GM12878 (cell line): ENCODE data around the gene SMOC2.

Experiments used
- IKZF2 ChIP-seq, 2 experiments: fragments of 450-650 bp; IDR thresholded peaks; 2 replicates each; pipeline ENCODE4 v1.6.1; 2017; ENCODE audit warnings: mild to moderate bottlenecking in 2 of 2, moderate library complexity in 2 of 2
- JUND ChIP-seq: IDR thresholded peaks from 2 replicates; pipeline ENCODE4 v1.6.1; 2012; ENCODE audit warnings: low read depth, mild to moderate bottlenecking, low read length, improper control_type of control experiment, moderate library complexity
- NFYB ChIP-seq: IDR thresholded peaks from 2 replicates; pipeline ENCODE4 v1.6.1; 2011; ENCODE audit warnings: low read depth, mild to moderate bottlenecking, low read length, improper control_type of control experiment, moderate library complexity; ENCODE audit not compliant: insufficient read depth
- NKRF ChIP-seq: fragments of 450-650 bp; conservative IDR thresholded peaks from 2 replicates; pipeline ENCODE4 v1.6.1; 2017; ENCODE audit warnings: mild to moderate bottlenecking, moderate library complexity
- POLR2A ChIP-seq: IDR thresholded peaks from 2 replicates; pipeline ENCODE4 v1.6.1; 2011; ENCODE audit warnings: low read depth, mild to moderate bottlenecking, low read length
- SMC3 ChIP-seq: IDR thresholded peaks from 2 replicates; pipeline ENCODE4 v1.6.1; 2011; ENCODE audit warnings: low read length, improper control_type of control experiment, borderline replicate concordance
- TBL1XR1 ChIP-seq: IDR thresholded peaks from 2 replicates; pipeline ENCODE4 v1.6.1; 2012; ENCODE audit warnings: low read depth, low read length, improper control_type of control experiment
- ZSCAN29 ChIP-seq: fragments of 450-650 bp; IDR thresholded peaks from 2 replicates; pipeline ENCODE4 v1.6.1; 2017; ENCODE audit warnings: mild to moderate bottlenecking, moderate library complexity
- TF ChIP-seq, protein P1 (sequence below), 3 experiments: IDR thresholded peaks in 2 of 3; conservative IDR thresholded peaks in 1 of 3; 2 replicates each; pipeline ENCODE4 v1.5.1; 2011; ENCODE audit warnings: low read depth in 3 of 3, low read length in 3 of 3, mild to moderate bottlenecking in 3 of 3, control low read depth in 2 of 3, moderate library complexity in 2 of 3, inconsistent platforms in 1 of 3, mixed read lengths in 1 of 3; ENCODE audit not compliant: control insufficient read depth in 2 of 3, insufficient read depth in 1 of 3; ENCODE audit errors: extremely low read depth in 1 of 3

DNA sequence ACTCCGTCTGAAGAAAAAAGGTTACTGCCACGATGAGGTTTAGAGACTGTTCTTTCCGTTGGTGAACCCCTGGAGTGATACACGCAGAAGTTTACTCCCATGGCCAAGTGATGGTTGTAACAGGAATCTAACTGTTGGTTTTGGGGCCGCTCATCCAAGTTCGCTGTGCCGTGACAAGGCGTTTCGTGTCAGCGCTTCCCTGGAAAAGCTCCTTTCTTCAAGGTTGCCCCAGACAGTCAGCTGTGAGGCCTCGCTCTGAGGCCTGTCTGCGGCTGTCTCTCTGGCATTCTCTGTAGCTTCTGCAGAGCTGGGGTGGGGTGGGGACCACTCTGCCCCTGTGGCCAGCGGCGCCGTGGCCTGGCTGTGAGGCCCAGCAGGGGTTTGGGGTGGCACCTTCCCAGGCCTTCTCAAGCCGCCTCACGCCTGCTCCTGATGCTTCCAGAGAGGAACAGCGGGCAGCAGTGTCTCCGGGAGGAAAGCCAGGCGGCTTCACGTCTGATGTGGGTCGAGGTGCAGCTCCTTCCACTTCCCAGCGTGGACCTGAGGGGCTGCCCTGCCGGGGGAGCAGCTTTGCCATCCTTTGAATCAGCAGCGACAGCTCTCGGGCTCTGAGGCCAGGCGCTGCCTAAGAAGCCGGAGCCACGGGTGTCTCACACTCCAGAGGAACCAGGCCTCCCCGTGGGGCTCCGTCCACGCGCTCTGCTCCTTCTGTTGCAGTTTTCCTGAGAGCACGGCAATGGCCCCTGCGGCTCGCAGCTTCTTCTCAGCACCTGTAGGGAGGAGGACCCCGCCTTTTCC is 76.2 kb downstream of the SMOC2 start:
- no peak for TF ChIP-seq SMC3
- no peak for TF ChIP-seq ZSCAN29
- TF ChIP-seq NKRF, result no peak
- TF ChIP-seq, protein P1, sequence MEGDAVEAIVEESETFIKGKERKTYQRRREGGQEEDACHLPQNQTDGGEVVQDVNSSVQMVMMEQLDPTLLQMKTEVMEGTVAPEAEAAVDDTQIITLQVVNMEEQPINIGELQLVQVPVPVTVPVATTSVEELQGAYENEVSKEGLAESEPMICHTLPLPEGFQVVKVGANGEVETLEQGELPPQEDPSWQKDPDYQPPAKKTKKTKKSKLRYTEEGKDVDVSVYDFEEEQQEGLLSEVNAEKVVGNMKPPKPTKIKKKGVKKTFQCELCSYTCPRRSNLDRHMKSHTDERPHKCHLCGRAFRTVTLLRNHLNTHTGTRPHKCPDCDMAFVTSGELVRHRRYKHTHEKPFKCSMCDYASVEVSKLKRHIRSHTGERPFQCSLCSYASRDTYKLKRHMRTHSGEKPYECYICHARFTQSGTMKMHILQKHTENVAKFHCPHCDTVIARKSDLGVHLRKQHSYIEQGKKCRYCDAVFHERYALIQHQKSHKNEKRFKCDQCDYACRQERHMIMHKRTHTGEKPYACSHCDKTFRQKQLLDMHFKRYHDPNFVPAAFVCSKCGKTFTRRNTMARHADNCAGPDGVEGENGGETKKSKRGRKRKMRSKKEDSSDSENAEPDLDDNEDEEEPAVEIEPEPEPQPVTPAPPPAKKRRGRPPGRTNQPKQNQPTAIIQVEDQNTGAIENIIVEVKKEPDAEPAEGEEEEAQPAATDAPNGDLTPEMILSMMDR (IDR thresholded peaks at IDR 0.05 in 2 of 3, conservative IDR thresholded peaks at IDR 0.05 in 1 of 3; ENCODE audit: control insufficient read depth in 2 of 3, extremely low read depth in 1 of 3, insufficient read depth in 1 of 3, low read depth in 3 of 3, low read length in 3 of 3), result no peak
- TF ChIP-seq JUND, result no peak
- no peak for TF ChIP-seq NFYB
- no peak for TF ChIP-seq IKZF2 (IDR thresholded peaks at IDR 0.05)
- no peak for TF ChIP-seq POLR2A
- no peak for TF ChIP-seq TBL1XR1
